Posterior cingulate gyrus (tissue), 11 donors: Measurements from ENCODE around the gene SSH2.
A peak's percentile ranks its signal among the peaks of the same experiment; 100 is the strongest.

Source experiments
- DNase-seq, 10 donors: peaks; one replicate each; pipeline versions ENCODE4 v3.0.0 to v3.0.0-alpha.2; 2020 to 2021; ENCODE audit warnings: mixed read lengths in 3 of 10
- intact Hi-C: fragments of 100-400 bp; cut with DNase I; formaldehyde crosslinking; loops from one replicate; pipeline ENCODE4 v1.15.1; 2023

The SSH2 gene

GRCh38 chr17:29846298-29846697 is 83.7 kb downstream of the SSH2 start:
- DNase-seq, result no peak
- intact Hi-C loops, result no loop called here

GRCh38 chr17:29844339-29845048 is 85.5 kb downstream of the SSH2 start:
- intact Hi-C loops, result no loop called here
- no peak for DNase-seq

GRCh38 chr17:29840884-29841283 is 89.1 kb downstream of the SSH2 start:
- intact Hi-C loops, result no loop called here

GRCh38 chr17:29839656-29840055 is 90.4 kb downstream of the SSH2 start:
- DNase-seq, result no peak
- intact Hi-C loops, result no loop called here

More at GRCh38 chr17:29840884-29841283, 89.1 kb downstream of the SSH2 start:
- DNase-seq, result no peak

- peak in 7 of 10 donors; percentile 23 to 86 (median 34) for DNase-seq
- intact Hi-C loops, result no loop called here
Observed at GRCh38 chr17:29838961-29839360, 91.1 kb downstream of the SSH2 start.

- DNase-seq, result no peak
- intact Hi-C loops, result no loop called here
Observed at GRCh38 chr17:29837531-29837930, 92.5 kb downstream of the SSH2 start.

- intact Hi-C loops, result no loop called here
- no peak for DNase-seq
Observed at GRCh38 chr17:29836643-29837042, 93.4 kb downstream of the SSH2 start.

- no peak for DNase-seq
- intact Hi-C loops, result no loop called here
Observed at GRCh38 chr17:29835435-29836351, 94.3 kb downstream of the SSH2 start.

- no peak for DNase-seq
- intact Hi-C loops, result no loop called here
Observed at GRCh38 chr17:29833801-29834200, 96.2 kb downstream of the SSH2 start.

- DNase-seq, result no peak
- intact Hi-C loops, result no loop called here
Observed at GRCh38 chr17:29828676-29829284, 101.2 kb downstream of the SSH2 start.

- DNase-seq, result no peak
Observed at GRCh38 chr17:29827179-29827578, 102.8 kb downstream of the SSH2 start.

GRCh38 chr17:29826114-29826692 is 103.8 kb downstream of the SSH2 start:
- intact Hi-C loops, result no loop called here
- DNase-seq, result no peak

More at GRCh38 chr17:29827179-29827578, 102.8 kb downstream of the SSH2 start:
- intact Hi-C loops, result no loop called here

GRCh38 chr17:29825604-29826003 is 104.4 kb downstream of the SSH2 start:
- intact Hi-C loops, result no loop called here

GRCh38 chr17:29821897-29822296 is 108.1 kb downstream of the SSH2 start:
- intact Hi-C loops, result no loop called here
- no peak for DNase-seq

More at GRCh38 chr17:29825604-29826003, 104.4 kb downstream of the SSH2 start:
- no peak for DNase-seq

GRCh38 chr17:29820425-29820824 is 109.6 kb downstream of the SSH2 start:
- intact Hi-C loops, result no loop called here
- DNase-seq, result no peak

- intact Hi-C loops, result loop anchor here (1.0 to 10.0 kb wide), 4 partner anchors 60 to 285 kb away; no protein-coding TSS in a partner anchor
Observed at GRCh38 chr17:29807520-29808361, 122.3 kb downstream of the SSH2 start.

GRCh38 chr17:29802246-29802645 is 127.8 kb downstream of the SSH2 start:
- no peak for DNase-seq
- intact Hi-C loops, result loop anchor here (10.0 kb wide), 1 partner anchor 203 kb away; no protein-coding TSS in a partner anchor

More at GRCh38 chr17:29807520-29808361, 122.3 kb downstream of the SSH2 start:
- peak in 7 of 10 donors; percentile 32 to 91 (median 72) for DNase-seq

- no peak for DNase-seq
- intact Hi-C loops, result loop anchor here (10.0 kb wide), 1 partner anchor 204 kb away; no protein-coding TSS in a partner anchor
Observed at GRCh38 chr17:29800457-29800856, 129.6 kb downstream of the SSH2 start.

GRCh38 chr17:29796652-29797051 is 133.4 kb downstream of the SSH2 start:
- no peak for DNase-seq
- intact Hi-C loops, result no loop called here
